Esophagus (tissue), 2 donors: ENCODE data around the gene RTL9. TPM values are rescaled to one million over a fixed set of nuclear protein-coding genes. Genes with fewer than 3 reads are reported as not detected.

ENCODE experiments used
- H3K27ac ChIP-seq, 2 donors: one replicate each; pipeline ENCODE4 v1.5.1; 2013; ENCODE audit warnings: low read depth in 2 of 2, mild to moderate bottlenecking in 2 of 2, inconsistent platforms in 1 of 2, low read length in 1 of 2, moderate library complexity in 1 of 2
- H3K27me3 ChIP-seq, 2 donors: one replicate each; pipeline ENCODE4 v1.6.1; 2013; ENCODE audit warnings: low read length in 2 of 2, control low read depth in 1 of 2, mild to moderate bottlenecking in 1 of 2; ENCODE audit not compliant: insufficient read depth in 2 of 2, control insufficient read depth in 1 of 2
- H3K36me3 ChIP-seq, 2 donors: one replicate each; pipeline ENCODE4 v1.6.1; 2013; ENCODE audit warnings: low read length in 1 of 2; ENCODE audit not compliant: control insufficient read depth in 2 of 2, insufficient read depth in 2 of 2
- H3K4me1 ChIP-seq, 2 donors: one replicate each; pipeline ENCODE4 v1.6.1; 2013; ENCODE audit warnings: low read length in 1 of 2; ENCODE audit not compliant: control insufficient read depth in 2 of 2, insufficient read depth in 2 of 2
- H3K4me3 ChIP-seq, 2 donors: one replicate each; pipeline ENCODE4 v1.5.1; 2013; ENCODE audit warnings: low read length in 2 of 2, mild to moderate bottlenecking in 2 of 2, low read depth in 1 of 2, moderate library complexity in 1 of 2
- H3K9me3 ChIP-seq, 2 donors: one replicate each; pipeline ENCODE4 v1.6.1; 2013; ENCODE audit warnings: mild to moderate bottlenecking in 2 of 2, low read depth in 1 of 2, low read length in 1 of 2, moderate library complexity in 1 of 2; ENCODE audit not compliant: control insufficient read depth in 2 of 2, insufficient read depth in 1 of 2
- WGBS, 2 donors: extraction: QIAGEN DNeasy Blood & Tissue Kit; methylation state at CpG; one replicate each; pipeline ENCODE4 v1.1.7; 2013; 5-methylcytosine and 5-hydroxymethylcytosine counted together
- polyA plus RNA-seq, 2 donors: library from polyadenylated mRNA; stranded (reverse); fragments of 200-250 nt; gene quantifications; one replicate each; pipeline ENCODE4 v1.2.3, GENCODE V29; 2013
- donor health status: healthy with polysubstance abuse.
- donor health status: Bipolar disorder and iron deficiency.

The RTL9 gene
- polyA plus RNA-seq, 2 donors = 0.01 TPM; not detected in 1

DNA sequence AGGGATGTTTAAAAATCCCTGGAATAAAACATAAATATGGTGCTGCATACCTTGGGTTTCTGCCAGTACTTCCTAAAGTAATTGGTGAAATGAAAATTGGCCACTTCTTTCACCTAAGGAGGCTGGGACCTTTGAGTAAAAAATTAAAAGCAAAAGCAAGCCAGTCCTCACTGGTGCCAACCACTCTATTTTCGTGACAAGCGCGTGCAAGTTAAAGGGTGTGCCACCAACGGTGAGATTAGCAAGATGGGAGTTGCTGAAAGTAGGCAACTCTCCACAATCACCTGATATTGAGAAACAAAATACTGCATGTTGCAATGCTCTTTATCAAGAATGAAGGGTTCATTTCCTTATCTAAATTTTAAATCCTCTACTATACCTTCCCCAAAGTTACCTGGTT, 19.7 kb upstream of the RTL9 start:
- 40 to 52% methylated on average over 4 of the region's 4 CpGs for WGBS, 2 donors
- Histone ChIP-seq H3K27me3 (no peaks in the 10 kb centered on the region), H3K4me3 (no peak overlapping the region), H3K9me3 (no peaks in the 10 kb centered on the region), H3K4me1 (no peaks in the 10 kb centered on the region), H3K36me3 (no peaks in the 10 kb centered on the region), H3K27ac (peak overlapping the region in 1 of 2 donors; percentile 55)

DNA sequence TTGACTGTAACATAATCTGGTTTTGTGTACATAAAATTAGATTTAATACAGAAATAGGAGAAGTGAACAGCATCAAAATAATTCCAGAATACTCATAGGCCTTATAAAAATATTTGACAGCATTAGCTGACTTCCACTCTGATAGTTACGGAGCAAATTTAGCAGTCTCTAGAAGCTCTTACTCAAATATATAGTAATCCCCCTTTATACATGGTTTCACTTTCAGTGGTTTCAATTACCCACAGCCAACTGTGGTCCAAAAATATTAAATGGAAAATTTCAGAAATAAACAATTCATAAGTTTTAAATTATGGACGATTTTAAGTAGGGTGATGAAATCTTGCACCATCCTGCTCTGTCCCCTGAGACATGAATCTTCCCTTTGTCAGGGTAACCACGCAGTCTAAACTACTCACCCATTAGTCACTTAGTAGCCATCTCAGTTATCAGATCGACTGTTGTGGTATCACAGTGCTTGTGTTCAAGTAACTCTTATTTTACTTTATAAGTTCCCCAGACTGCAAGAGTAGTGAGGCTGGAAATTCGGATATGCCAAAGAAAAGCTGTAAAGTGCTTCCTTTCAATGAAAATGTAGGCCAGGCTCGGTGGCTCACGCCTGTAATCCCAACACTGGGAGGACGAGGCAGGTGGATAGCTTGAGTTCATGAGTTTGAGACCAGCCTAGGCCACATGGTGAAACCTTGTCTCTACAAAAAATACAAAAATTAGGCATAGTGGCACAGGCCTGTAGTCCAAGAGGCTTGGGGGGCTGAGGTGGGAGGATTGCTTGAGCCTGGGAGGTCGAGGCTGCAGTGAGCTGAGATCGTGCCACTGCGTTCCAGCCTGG, 17.2 kb upstream of the RTL9 start:
- 73 to 81% methylated on average over 11 of the region's 11 CpGs for WGBS, 2 donors
- H3K36me3 ChIP-seq = no peaks in the 10 kb centered on the region
- no peaks in the 10 kb centered on the region for H3K9me3 ChIP-seq
- no peaks in the 10 kb centered on the region for H3K27me3 ChIP-seq
- H3K27ac ChIP-seq = no peak overlapping the region
- no peaks in the 10 kb centered on the region for H3K4me1 ChIP-seq
- no peak overlapping the region for H3K4me3 ChIP-seq

DNA sequence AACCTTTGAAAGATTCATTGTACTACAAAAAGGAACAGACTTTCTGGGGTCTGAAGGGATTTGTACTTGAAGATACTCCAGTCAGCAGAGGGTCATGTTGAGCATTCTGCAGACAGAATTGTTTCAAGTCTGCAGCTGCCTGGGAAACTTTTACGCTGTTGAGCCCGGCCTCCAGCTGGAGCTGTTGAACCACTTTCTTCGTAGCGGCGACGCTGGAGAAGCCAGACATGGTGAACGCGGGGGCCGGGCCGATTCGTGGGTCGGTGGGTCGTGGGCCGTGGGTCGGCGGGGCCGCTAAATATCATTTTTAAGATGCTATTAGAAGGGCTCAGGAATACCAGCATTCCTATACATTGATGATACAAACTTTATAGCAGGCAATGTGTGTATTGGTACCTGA, 12.0 kb upstream of the RTL9 start:
- WGBS, 2 donors = 65 to 67% methylated on average over 17 of the region's 17 CpGs
- H3K27me3 ChIP-seq = peaks cover 0 to 2% of the 10 kb centered on the region in 2 donors
- no peaks in the 10 kb centered on the region for H3K36me3 ChIP-seq
- H3K4me3 ChIP-seq = no peak overlapping the region
- no peaks in the 10 kb centered on the region for H3K9me3 ChIP-seq
- no peak overlapping the region for H3K27ac ChIP-seq
- no peaks in the 10 kb centered on the region for H3K4me1 ChIP-seq

DNA sequence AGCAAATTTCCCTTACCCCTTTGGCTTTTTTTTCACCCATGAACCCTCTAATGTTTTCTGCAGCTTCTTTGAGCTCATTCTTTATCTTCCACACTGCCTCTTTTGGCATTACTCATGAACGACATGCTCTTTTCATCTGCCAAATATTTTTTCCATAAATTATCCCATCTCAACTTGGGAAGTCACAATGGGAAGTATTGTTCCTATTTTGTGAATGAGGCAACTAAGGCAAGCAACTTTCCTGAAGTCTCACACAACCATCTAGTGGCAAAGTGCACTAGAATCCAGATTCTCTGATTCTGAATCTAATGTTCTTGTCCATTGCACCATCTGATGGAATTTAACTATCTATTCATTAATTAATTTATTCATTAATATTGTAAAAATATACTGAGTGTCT, 625 bp downstream of the RTL9 start:
- H3K4me3 ChIP-seq = no peak overlapping the region
- H3K36me3 ChIP-seq = no peaks in the 10 kb centered on the region
- no peaks in the 10 kb centered on the region for H3K9me3 ChIP-seq
- WGBS, 2 donors = 32 to 33% methylated on average over 1 of the region's 1 CpG
- H3K27ac ChIP-seq = no peak overlapping the region
- no peaks in the 10 kb centered on the region for H3K4me1 ChIP-seq
- H3K27me3 ChIP-seq = no peaks in the 10 kb centered on the region

DNA sequence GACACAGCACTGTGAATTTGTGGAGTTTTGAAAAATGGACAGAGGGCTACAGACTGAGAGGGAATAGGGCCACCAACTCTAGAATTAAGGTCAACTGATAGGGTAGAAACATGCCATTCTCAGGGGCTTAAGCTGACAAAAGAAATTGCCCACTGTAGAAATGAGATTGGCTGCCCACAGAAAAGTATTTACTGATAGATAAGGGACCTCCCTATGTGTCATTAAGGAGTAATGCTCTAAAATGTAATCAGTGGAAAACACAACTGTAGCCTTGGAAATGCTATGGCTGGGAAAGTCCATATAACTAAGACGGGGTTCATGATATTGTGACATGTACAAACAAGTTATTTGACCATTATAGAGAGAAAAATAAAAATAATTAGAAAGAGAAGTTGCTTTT, 4.6 kb downstream of the RTL9 start:
- Histone ChIP-seq H3K27me3 (peaks cover 0 to 6% of the 10 kb centered on the region in 2 donors), H3K4me1 (no peaks in the 10 kb centered on the region), H3K9me3 (no peaks in the 10 kb centered on the region), H3K27ac (no peak overlapping the region), H3K4me3 (no peak overlapping the region), H3K36me3 (no peaks in the 10 kb centered on the region)
- WGBS, 2 donors = 66 to 86% methylated on average over 1 of the region's 1 CpG

DNA sequence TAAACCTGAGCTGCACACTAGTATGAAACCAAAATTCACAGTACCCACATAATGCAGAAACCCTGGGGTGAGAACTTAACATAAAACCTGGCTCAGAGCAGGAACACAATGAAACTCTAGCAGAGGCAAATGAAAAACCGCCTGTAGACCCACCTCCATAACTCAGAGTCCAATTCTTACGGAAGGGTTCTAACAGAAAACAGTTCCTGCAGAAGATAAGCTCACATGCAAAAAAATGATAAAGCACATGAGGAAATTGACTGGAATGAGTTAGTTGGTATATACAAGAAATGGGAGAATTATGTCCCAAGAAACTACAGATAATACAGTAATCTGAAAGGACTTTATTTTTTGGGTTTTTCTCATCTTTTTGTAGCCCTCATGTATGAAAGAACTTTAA, 14.7 kb downstream of the RTL9 start:
- Histone ChIP-seq H3K27me3 (no peaks in the 10 kb centered on the region), H3K9me3 (no peaks in the 10 kb centered on the region), H3K4me3 (no peak overlapping the region), H3K4me1 (no peaks in the 10 kb centered on the region), H3K27ac (no peak overlapping the region), H3K36me3 (no peaks in the 10 kb centered on the region)
- WGBS, 2 donors = 60 to 84% methylated on average over 2 of the region's 2 CpGs

DNA sequence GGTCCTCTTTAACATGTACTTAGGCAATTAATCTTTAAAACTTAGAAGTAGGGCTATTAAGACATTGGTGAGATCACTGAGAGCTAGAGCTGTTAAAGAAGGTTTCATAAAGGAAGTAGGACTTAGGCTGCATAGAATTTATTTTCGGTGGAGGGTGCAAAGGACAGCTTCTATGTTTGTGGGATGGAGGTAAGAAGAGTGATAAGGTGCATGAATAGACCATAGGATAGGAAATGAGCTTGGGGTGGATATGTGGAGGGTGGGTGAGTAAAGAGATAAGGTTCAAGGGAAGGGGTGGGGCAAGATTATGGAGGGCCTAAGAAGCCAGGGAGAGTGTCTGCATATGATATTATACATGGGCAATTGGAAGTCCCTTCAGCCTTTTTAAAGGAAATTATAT, 15.9 kb downstream of the RTL9 start:
- Histone ChIP-seq H3K4me1 (no peaks in the 10 kb centered on the region), H3K4me3 (no peak overlapping the region), H3K36me3 (no peaks in the 10 kb centered on the region), H3K27me3 (peaks cover 0 to 2% of the 10 kb centered on the region in 2 donors), H3K27ac (no peak overlapping the region), H3K9me3 (no peaks in the 10 kb centered on the region)
- WGBS, 2 donors = 51 to 81% methylated on average over 1 of the region's 1 CpG

DNA sequence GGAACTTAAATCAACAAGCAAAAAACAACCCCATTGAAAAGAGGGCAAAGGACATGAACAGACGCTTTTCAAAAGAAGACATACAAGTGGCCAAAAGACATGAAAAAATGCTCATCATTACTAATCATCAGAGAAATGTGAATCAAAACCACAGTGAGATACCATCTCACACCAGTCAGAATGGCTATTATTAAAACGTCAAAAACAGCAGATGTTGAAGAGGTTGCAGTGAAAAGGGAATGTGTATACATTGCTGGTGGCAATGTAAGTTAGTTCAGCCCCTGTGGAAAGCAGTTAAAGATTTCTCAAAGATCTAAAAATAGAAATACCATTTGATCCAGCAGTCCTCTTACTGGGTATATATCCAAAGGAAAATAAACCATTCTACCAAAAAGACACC, 22.6 kb downstream of the RTL9 start:
- 55 to 70% methylated on average over 2 of the region's 2 CpGs for WGBS, 2 donors
- Histone ChIP-seq H3K4me1 (no peaks in the 10 kb centered on the region), H3K9me3 (no peaks in the 10 kb centered on the region), H3K4me3 (no peak overlapping the region), H3K36me3 (no peaks in the 10 kb centered on the region), H3K27me3 (peaks cover 0 to 2% of the 10 kb centered on the region in 2 donors), H3K27ac (no peak overlapping the region)

DNA sequence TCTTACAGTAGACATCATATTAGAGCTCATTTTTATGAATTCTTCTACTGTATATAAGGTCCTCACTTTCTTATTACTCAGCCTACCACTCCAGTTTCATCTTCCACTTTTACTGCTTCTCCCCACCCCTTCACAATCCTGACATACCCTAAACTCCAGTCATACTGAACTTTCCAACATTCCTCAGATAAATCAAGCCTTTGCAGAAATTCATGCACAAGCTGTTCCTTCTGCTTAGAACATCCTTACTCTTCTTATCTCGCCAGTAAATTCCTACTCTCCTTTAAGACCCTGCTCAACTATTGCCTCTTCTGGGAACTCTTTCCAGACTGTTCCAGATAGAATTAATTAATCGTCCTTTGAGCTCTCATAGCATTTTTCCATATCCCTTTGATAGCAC, 24.8 kb downstream of the RTL9 start:
- H3K36me3 ChIP-seq = no peaks in the 10 kb centered on the region
- H3K4me3 ChIP-seq = no peak overlapping the region
- H3K4me1 ChIP-seq = no peaks in the 10 kb centered on the region
- no peaks in the 10 kb centered on the region for H3K9me3 ChIP-seq
- 62 to 69% methylated on average over 2 of the region's 2 CpGs for WGBS, 2 donors
- no peak overlapping the region for H3K27ac ChIP-seq
- H3K27me3 ChIP-seq = peaks cover 0 to 2% of the 10 kb centered on the region in 2 donors

DNA sequence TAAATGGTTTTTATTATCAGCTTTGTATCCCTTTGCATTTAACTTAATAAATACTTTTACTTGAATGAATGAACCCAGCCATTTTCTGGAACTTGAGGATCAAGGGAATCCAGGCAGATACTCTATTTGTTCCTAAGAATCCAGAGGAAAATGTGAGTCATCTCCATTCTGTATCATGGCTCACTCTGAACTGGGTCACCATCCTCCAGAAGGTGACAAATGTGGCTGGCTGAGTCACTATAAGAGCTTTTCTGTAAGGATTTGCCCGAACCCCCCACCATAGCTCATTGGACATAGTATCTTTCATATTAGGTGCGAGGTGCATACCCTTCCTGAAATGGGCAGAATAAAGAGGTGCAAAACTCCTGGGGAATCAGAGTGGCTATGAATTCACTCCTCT, 25.8 kb downstream of the RTL9 start:
- Histone ChIP-seq H3K27ac (no peak overlapping the region), H3K27me3 (no peaks in the 10 kb centered on the region), H3K36me3 (no peaks in the 10 kb centered on the region), H3K4me1 (no peaks in the 10 kb centered on the region), H3K4me3 (no peak overlapping the region), H3K9me3 (no peaks in the 10 kb centered on the region)
- 74 to 87% methylated on average over 2 of the region's 2 CpGs for WGBS, 2 donors
